Activated CD8-positive, alpha-beta memory T cell treated with anti-CD3 and anti-CD28 coated beads, Interleukin-2, amount 50 U/mL, for 4 hours (primary cell): ENCODE measurements around the gene CYP11A1.
"Not testable (repeated sequence)": the region's sequence is repeated elsewhere in the genome, so short reads cannot be mapped to it uniquely, and the experiment has no call there.

Experiments
- DNase-seq: peaks from one replicate; pipeline ENCODE4 v3.0.0-alpha.2; 2020

CYP11A1 gene

DNA sequence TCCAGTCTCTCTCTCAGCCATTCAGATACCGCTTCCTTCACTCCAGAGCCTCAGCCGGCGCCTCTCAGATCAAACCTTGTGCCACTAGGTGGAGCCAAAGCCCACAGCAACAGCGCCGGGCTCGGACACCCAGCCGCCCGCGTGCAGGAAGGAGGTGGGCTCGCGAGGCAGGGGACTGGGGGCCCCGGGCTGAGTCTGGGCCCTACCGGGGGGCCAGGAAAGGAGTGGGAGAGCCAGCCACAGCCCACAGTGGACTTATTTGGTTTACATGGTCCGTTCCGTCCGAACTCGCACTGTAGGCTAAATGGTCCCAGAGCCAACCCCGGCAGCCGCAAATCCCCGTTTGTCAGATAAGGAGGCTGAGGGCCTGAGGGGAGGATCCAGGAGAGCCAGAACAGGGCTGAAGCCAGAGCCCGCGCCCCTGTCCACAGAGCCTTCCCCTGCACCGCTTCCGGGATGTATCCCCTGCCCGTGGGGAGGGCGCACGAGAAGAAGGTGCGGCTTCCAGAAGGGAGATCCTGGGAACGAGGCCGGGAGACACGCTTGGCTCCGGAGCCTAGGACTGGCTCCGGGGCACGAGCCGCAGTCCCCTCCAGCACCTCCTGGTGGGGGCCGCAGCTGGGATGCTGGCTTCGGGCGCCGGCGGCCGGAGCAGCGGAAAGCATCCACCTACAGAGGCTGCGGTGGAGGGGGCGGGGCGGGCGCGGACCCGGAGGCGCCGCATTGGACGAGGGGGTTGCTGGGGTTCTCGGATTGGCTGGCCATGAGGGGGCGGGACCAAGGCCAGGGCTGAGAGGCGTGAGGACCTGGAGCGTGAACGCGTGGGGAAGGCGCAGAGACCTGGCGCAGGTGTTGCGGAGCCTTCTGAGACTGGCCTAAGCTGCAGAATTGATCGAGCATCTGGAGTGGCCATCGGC is 6.5 kb upstream of the CYP11A1 start:
- peak; percentile 95 for DNase-seq

DNA sequence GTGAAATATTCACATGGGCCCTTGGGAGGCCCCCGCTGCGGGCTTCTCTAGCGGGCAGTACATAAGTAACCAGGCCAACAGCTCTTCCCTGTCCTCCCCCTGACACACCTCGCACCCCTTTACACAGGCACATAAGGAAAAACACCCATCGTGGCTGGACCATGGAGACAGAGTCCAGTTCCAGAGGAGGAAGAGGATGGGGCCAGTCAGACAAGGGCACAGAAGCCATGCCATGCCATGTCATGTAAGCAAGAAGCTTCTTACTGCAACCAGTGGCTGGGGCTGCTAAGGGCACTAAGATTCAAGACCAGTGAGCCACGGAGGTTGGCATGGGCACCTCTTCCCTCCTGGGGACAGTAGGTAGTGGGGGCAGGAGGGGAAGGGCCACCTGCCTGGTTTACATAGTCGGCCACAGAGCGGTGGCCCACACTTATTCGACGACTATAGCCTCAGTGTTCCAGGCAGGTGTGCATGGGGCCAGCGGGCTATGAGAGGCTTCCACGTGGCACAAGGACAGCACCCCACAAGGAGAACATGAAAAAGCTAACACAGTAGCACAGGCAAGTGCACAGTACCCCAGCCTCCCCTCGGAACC is 5.7 kb upstream of the CYP11A1 start:
- DNase-seq = peak; percentile 14

DNA sequence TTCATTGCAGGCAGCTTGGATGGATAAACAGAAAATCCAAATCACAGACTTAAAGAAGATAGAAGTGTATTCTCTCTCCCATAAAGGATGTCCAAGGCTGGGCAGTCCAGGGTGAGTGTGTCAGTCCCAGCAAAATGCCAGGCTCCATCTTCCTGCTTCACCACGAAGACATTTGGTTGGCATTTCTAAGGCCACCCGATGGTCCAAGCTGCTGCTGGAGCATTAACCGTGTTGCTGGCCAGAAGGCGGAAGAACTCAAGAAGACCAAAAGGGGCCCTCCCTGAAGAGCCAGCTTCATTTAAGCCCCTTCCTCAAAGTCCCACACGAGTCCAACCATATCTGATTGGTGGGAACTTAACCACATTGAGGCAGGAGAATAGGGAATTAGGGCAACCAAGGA is 3.0 kb upstream of the CYP11A1 start:
- no peak for DNase-seq

DNA sequence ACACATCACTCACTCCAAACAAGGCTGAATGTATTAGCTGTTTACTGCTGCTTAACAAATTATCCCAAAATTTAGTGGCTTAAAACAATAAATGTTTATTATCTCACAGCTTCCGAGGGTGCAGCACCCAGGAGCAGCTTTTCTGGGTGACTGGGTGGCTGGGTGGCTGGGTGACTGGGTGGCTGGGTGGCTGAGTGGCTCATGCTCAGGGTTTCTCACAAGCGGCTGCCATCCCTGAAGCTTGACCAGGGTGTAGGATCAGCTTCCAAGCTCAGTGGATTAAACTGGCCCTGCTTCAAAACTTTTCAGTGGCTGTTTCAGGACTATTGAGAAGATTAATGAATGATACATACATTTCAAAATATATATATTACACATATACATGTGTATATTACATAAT is 2.3 kb upstream of the CYP11A1 start:
- DNase-seq = no peak

DNA sequence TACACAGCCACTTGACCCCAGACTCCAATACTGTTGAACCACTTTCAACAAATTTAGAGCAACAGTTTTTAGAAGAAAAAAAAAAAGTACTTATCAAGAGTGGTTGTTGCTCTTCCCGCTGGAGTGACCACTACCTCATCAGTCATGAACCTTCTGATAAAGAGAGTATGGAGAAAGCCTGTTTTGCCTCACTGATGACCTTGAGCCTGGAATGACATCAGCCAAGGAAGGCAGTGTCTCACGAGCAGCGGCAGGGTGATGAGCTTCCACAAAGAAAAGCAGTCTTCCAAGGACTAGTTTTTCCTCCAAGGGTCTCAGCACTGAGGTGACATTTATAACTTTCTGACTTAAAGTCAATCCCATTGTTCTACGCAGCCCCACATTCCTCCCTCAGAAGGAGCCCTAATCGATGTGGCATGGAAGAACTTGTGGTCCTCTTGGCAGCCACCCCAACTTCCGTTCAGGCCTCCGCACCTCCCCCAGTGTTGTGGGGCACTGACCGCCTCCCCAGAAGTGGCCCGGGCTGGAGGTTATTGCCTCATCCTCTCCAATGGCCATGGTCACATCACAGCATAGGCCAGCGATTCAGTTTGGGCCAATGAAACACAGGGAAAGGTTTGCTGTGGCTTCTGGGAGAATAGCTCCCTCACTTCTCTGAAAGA is 1.8 kb upstream of the CYP11A1 start:
- DNase-seq = no peak

DNA sequence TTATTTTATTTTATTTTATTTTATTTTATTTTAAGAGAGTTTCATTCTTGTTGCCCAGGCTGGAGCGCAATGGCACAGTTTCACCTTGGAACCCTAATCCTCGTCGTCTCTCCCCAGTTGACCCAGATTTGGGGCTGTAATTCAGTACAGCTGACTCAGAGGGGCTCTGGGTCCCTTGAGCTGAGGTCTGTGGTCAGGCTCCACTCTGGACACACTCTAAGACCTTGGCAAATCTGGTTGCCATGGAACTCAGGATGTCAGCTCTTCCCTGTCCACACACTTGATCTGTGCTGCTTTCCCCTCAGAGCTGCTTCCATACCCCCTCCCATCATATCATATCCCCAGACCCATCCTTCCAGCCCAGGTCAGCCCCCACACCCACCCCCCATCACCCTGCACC is 675 bp upstream of the CYP11A1 start:
- no peak for DNase-seq

DNA sequence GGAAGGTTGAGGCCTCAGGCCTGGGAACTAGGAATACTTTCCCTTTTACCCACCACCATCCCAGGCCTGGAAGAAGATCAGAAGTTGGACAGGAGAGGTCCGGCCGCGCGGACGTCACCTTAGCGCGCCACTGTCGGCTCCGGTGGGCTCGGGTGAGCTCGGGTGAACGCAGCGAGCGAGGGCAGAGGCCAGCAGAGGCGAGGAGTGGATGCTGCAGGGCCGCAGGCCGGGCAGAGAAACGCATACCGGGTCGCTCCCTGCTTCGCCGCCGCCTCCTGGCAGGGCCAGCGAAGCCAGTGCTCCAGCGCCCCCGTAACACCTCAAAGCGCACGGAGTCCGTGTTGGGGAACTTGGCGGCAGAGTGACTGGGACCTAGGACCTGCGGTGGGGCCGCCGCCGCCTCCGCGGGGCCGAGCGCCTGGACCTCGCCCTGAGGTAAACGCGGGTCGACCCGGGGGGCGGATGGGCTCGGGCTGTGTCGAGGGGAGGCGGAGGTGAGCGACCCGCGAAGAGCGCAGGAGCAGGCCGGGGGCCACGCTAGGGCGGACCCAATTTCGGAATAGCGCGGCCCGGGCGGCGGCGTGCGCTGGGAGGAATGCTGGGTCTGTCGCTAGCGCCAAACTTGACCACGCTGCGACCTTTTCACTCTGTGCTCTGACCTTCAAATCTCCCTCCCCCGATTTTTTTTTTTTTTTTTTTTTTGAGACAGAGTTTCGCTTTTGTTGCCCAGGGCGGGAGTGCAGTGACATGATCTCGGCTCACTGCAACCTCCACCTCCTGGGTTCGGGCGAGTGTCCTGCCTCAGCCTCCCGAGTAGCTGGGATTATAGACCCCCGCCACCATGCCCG is 1.6 kb downstream of the CYP11A1 start:
- DNase-seq = no peak

DNA sequence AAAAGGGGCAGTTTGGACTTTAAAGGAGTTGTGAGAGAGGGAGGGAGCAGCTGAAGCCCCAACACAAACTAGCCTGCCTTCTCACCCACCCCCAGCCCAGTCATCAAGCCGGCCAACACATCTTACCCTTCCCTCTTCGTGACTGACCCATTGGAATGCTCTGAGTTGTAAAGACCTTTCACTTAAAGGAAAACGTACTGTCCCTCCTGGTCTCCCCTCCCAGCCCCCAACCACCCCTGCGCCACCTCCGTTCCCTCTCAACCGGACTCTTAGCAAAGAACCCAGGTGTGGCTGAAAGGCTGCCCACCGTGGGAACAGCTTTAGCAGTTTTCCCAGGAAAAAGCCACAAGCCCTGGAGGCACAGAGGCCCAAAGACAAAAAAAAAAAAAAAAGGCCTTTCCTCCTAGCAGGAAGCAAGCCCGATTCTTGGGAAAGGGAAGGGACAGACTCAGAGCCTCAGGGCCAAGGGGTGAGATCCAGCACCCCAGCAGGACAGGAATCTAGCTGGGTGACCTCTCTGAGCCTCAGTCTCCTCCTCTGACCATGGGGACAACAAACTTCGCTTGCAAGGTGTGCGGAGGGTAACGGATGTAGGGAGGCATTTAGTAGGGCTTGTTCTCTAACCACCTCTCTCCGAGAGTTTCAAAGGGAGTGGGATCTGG is 2.4 kb downstream of the CYP11A1 start:
- DNase-seq = no peak

DNA sequence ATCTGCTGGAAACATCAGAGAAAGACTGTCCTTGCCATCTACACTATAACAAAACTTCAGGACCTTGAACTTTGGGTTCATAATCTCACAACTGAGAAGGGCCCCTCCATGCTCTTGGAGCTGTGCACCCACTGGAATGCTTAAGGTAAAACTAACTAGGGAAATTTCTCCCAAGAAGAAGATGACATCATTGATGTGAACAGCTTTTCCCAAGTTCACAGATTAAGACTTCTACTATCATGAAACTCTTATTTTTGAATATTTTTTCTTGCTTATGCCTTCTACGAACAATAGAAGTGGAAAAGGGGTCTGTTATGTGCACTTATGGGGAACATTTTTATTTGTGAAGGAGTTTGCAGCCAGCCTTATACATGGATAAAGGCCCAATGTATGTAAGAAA is 5.0 kb downstream of the CYP11A1 start:
- DNase-seq = no peak

DNA sequence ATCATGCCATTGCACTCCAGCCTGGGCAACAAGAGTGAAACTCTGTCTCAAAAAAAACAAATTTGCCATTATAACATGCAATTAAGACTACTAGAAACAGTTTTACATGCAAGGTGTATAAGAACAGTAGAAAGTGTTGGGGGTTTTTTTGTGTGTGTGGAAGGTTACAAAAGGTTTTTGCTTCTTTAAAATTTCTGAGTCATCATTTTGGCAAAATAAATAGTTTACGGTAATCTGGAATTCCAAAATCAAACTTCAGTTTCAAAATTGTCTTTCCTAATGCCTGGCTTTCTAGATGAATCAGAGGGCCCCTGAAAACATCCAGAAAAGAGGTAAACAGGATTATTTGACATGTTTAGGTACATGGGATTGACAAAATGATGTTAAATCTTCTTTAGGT is 6.6 kb downstream of the CYP11A1 start:
- DNase-seq = not testable (repeated sequence)

DNA sequence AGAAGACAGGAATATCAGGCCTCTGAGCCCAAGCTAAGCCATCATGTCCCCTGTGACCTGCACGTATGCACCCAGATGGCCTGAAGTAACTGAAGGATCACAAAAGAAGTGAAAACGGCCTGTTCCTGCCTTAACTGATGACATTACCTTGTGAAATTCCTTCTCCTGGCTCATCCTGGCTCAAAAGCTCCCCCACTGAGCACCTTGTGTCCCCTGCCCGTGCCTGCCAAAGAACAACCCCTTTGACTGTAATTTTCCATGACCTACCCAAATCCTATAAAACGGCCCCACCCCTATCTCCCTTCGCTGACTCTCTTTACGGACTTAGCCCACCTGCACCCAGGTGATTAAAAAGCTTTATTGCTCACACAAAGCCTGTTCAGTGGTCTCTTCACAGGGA is 8.1 kb downstream of the CYP11A1 start:
- not testable (repeated sequence) for DNase-seq

DNA sequence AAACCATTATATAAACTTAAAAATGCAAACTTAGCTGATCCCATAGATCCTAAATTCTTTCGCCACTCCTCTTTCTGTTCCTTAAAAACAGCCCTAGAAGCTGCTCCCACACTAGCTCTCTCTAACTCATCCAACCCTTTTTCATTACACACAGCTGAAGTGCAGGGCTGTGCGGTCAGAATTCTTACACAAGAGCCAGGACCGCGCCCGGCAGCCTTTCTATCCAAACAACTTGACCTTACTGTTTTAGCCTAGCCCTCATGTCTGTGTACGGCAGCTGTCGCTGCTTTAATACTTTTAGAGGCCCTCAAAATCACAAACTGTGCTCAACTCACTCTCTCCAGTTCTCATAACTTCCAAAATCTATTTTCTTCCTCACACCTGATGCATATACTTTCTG is 9.9 kb downstream of the CYP11A1 start:
- DNase-seq = not testable (repeated sequence)

DNA sequence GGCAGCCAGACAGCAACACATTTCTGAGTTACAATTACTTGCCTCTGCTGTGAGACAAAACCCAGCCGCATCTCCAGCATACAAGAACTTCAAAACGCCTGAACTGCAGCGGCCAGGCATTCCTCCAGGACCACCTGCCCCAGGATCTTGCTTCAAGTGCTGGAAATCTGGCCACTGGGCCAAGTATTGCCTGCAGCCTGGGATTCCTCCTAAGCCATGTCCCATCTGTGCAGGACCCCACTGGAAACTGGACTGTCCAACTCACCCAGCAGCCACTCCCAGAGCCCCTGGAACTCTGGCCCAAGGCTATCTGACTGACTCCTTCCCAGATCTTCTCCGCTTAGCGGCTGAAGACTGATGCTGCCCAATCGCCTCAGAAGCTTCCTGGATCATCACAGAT is 11.4 kb downstream of the CYP11A1 start:
- not testable (repeated sequence) for DNase-seq

DNA sequence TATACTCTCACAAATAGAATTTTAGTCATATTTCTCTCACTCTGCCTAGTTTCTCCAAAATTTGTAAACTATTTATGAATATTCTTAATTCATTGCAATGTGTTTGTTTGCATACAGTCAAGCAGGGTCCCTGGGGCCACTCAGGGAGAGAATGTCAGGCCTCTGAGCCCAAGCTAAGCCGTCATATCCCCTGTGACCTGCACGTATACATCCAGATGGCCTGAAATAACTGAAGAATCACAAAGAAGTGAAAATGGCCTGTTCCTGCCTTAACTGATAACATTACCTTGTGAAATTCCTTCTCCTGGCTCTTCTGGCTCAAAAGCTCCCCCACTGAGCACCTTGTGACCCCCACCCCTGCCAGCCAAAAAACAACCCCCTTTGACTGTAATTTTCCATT is 13.5 kb downstream of the CYP11A1 start:
- DNase-seq = not testable (repeated sequence)

DNA sequence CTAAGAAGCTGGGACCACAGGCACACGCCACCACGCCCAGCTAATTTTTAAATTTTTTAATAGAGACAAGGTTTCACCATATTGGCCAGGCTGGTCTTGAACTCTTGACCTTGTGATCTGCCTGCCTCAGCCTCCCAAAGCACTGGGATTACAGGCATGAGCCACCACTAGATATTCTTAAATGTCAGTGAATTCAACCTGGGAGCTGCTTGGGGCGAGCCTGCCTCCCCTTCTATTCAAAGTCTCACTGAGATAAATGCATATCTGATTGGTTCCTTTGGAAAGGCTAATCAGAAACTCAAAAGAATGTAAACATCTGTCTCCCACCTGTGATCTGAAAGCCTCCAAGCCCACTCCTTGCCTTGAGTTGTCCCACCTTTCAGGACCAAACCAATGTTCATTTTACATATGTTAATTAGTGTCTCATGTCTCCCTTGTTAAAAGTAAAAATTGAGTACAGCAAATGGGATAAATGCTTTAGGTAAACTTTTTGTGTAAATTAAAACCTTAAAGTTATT is 15.0 kb downstream of the CYP11A1 start:
- DNase-seq = no peak

DNA sequence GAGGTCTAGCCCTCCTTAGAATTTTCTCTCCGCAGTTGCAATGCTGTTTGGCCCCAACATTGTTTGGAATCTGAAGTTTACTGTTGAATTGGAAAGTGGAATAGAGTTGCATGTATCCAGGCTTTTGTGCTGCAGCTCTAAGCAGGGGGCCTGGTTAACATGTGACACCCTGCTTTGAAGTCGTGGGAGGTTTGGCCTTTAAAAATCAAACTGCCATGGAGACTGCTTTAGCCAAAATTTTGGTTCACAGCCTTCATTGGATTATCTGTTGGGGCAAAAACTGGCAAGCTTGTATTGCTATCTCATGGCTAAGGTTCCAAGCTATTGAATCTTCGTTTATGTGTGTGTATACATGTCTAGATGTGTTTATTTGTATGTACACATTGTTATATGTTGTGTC is 15.8 kb downstream of the CYP11A1 start:
- no peak for DNase-seq

DNA sequence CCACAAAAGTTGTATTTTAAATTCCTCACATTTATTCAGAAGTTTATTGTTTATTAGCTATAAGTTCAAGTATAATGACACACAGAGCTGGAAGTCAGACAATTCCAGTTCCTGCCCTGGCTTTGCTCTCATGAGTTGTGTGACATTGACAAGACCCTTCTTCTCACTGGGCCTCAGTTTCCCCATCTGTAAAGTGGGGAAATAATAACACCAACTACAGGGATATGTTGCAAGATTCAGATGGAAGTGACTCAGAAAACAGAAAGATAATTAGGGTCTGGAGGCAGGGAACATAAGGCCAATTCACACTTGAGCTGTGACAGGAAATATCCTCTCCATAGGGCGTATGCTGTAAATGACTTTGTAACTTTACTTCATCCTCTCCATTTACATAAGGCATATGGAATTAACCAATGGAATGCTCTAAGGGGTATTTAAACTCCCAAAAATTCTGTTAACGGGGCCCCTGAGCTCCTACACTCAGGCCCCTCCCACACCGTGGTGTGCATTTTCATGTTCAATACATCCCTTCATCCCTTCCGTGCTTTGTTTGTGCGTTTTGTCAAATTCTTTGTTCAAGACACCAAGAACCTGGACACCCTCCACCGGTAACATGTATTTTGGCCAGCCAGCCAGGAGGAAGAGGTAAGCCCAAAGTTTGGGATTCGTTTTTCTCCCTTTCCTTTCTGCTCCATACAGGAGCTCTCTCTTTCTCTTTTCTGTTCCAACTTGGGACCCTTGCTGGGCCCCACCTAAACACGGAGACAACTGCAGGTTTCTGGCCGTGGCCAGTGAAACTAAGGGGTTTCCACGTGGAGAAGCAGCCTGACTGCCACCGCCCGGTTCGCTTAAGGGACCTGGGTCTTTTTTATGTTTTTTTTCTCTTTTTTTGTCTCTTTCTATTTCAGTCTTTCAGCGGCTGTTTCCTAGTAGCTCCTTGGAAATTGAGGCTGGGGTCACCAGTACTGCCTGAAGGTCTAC is 16.9 kb downstream of the CYP11A1 start:
- no peak for DNase-seq

DNA sequence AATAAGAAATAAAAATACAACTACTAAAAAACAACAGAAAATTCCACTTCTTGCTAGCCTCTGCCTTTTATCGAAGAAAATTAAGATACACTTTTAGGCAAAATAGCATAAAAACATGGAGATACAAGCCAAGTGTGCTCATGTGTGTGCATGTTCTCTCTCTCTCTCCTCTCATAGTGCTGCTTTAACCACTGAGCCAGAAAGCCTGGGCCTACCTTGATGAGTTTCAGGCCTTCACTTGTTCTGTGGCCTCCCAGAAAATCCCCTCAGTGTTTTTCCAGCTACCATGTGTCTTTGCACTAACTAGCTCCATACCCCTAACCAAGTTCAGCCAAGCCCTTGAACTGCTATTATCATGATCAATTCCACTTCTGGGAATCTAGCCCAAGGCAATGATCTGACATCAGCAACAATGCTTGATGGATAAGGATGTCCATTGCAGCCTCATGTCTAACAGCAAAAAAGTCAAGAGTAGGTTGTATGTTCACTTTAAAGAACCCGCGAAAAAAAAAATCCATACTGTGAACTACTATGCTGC is 18.1 kb downstream of the CYP11A1 start:
- no peak for DNase-seq

DNA sequence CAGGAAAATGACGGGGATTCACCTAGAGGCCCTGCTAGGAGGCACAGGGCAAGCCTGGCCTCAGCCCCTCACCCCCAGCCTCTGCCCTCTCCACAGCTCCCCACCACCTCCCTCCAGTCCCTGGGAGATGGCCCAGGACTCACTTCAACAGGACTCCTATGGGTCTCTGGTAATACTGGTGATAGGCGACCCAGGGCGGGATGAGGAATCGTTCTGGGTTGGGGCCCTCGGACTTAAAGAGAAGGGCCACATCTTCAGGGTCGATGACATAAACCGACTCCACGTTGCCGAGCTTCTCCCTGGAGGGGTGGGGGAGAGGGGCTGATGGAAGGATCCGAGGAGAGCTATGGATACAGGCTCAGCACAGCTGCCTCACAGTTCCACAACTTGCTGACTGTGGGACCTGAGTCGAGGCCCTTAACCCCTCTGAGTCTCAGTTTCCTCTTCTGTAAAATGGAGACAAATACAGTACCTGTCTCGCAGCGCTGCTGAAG is 19.6 kb downstream of the CYP11A1 start:
- DNase-seq = no peak

DNA sequence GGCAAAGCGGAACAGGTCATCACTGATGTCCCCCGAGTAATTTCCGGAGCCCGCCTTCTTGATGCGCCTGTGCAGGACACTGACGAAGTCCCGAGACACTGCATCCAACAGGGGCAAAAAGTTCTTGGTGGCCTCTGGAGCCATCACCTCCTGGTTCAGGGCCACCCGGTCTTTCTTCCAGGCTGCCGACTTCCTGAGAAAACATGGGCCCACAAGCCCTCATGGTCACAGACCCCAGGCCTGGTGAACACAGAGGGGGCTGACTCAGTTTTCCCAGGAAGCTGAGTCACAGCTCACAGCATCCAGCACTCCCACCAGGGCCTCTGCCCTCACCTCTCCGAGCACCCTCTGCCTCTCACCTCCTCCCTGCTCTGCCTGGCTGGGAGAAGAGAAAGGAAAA is 22.4 kb downstream of the CYP11A1 start:
- no peak for DNase-seq

DNA sequence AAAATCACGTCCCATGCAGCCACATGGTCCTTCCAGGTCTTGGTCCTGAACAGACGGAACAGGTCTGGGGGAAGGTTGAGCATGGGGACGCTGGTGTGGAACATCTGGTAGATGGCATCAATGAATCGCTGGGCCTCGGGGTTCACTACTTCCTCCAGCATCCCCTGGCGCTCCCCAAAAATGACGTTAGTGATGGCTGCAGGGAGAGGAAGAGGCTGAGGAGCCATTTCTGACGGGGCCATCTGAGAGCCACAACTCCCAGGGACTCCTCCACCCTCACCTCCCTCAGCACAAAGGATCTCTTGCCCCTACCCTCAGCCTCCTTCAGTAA is 23.7 kb downstream of the CYP11A1 start:
- DNase-seq = no peak
